ENCODE results near the gene PYGL. TPM values are rescaled to one million over a fixed set of nuclear protein-coding genes. Genes with fewer than 3 reads are reported as not detected.
"Not testable (repeated sequence)": the region's sequence is repeated elsewhere in the genome, so short reads cannot be mapped to it uniquely, and the experiment has no call there.

The PYGL gene
- total RNA-seq, 1 experiment from 2014 or later: 174 TPM

GRCh38 chr14:50896421-50896820, 47.9 kb downstream of the PYGL start:
- ATAC-seq: peak; percentile 78

GRCh38 chr14:50892255-50892654, 52.0 kb downstream of the PYGL start:
- intact Hi-C loops (cut with micrococcal nuclease): no loop called here
- no peaks in the 10 kb centered on the region for H3K9me2 ChIP-seq (replicated peaks; ENCODE audit: low read length)
- no peak overlapping the region for H3K9ac ChIP-seq (ENCODE audit: low read length)
- BruUV-seq (replicated peaks): no TSS peak
- no peaks in the 10 kb centered on the region for H3F3A ChIP-seq (ENCODE audit: low read length, unreplicated experiment)
- TF ChIP-seq EZH2phosphoT487 (IDR thresholded peaks at IDR 0.05; ENCODE audit: borderline replicate concordance, low read length) (no peak), EZH2 (IDR thresholded peaks at IDR 0.05; ENCODE audit: low read length, unreplicated experiment) (no peak), CTCF (conservative IDR thresholded peaks at IDR 0.05; ENCODE audit: low read depth, low read length) (no peak)
- no peaks in the 10 kb centered on the region for H3K36me3 ChIP-seq (ENCODE audit: low read depth, low read length)
- H3K9me3 ChIP-seq (ENCODE audit: low read length): no peaks in the 10 kb centered on the region
- H3K4me1 ChIP-seq (ENCODE audit: insufficient read depth, low read length): peaks cover 8% of the 10 kb centered on the region; the same call in 1 of the 2 replicates
- no peak overlapping the region for H3K4me3 ChIP-seq (ENCODE audit: low read length)
- H2AFZ ChIP-seq (ENCODE audit: low read length): no peak overlapping the region
- no peak overlapping the region for H3K4me2 ChIP-seq (ENCODE audit: low read length)
- H3K27ac ChIP-seq (ENCODE audit: low read length): no peak overlapping the region
- ATAC-seq (no peak), DNase-seq (no peak)
- POLR2A ChIA-PET (ENCODE audit: unreplicated experiment): no interaction called here
- CTCF ChIA-PET: no interaction called here
- no peaks in the 10 kb centered on the region for H3K79me2 ChIP-seq (ENCODE audit: low read length)
- H3K27me3 ChIP-seq (ENCODE audit: low read length): no peaks in the 10 kb centered on the region
- no peaks in the 10 kb centered on the region for H4K20me1 ChIP-seq (ENCODE audit: low read length)

More at GRCh38 chr14:50896421-50896820, 47.9 kb downstream of the PYGL start:
- H3K9me2 ChIP-seq (replicated peaks; ENCODE audit: low read length); H2AFZ ChIP-seq (ENCODE audit: low read length); H3K36me3 ChIP-seq (ENCODE audit: low read depth, low read length); H3K4me1 ChIP-seq (ENCODE audit: insufficient read depth, low read length); POLR2A ChIA-PET (ENCODE audit: unreplicated experiment); BruUV-seq (replicated peaks); H3K9me3 ChIP-seq (ENCODE audit: low read length); H3K4me2 ChIP-seq (ENCODE audit: low read length); H3K9ac ChIP-seq (ENCODE audit: low read length); CTCF ChIA-PET; H3F3A ChIP-seq (ENCODE audit: low read length, unreplicated experiment); H3K79me2 ChIP-seq (ENCODE audit: low read length); H3K4me3 ChIP-seq (ENCODE audit: low read length); H3K27me3 ChIP-seq (ENCODE audit: low read length); H4K20me1 ChIP-seq (ENCODE audit: low read length): not testable (repeated sequence)
- H3K27ac ChIP-seq (ENCODE audit: low read length): 0 out of 2 replicates have a peak overlapping the region, but pooled peaks have one; percentile 33
- intact Hi-C loops (cut with micrococcal nuclease): loop anchor here (5.0 kb wide), 1 partner anchor 41 kb away; no protein-coding TSS in a partner anchor
- peak; percentile 28 for DNase-seq

GRCh38 chr14:50887476-50887875, 56.8 kb downstream of the PYGL start:
- Histone ChIP-seq H3K36me3 (ENCODE audit: low read depth, low read length) (no peaks in the 10 kb centered on the region), H3K9me2 (replicated peaks; ENCODE audit: low read length) (no peaks in the 10 kb centered on the region), H2AFZ (ENCODE audit: low read length) (no peak overlapping the region), H3K9ac (ENCODE audit: low read length) (no peak overlapping the region), H4K20me1 (ENCODE audit: low read length) (no peaks in the 10 kb centered on the region), H3F3A (ENCODE audit: low read length, unreplicated experiment) (no peaks in the 10 kb centered on the region), H3K4me2 (ENCODE audit: low read length) (no peak overlapping the region), H3K27ac (ENCODE audit: low read length) (no peak overlapping the region), H3K9me3 (ENCODE audit: low read length) (no peaks in the 10 kb centered on the region), H3K4me3 (ENCODE audit: low read length) (no peak overlapping the region), H3K79me2 (ENCODE audit: low read length) (no peaks in the 10 kb centered on the region), H3K27me3 (ENCODE audit: low read length) (no peaks in the 10 kb centered on the region), H3K4me1 (ENCODE audit: insufficient read depth, low read length) (peaks cover 18% of the 10 kb centered on the region)
- CTCF ChIA-PET: no interaction called here
- intact Hi-C loops (cut with micrococcal nuclease): no loop called here
- no peak for DNase-seq
- TF ChIP-seq EZH2phosphoT487 (IDR thresholded peaks at IDR 0.05; ENCODE audit: borderline replicate concordance, low read length) (no peak), CTCF (conservative IDR thresholded peaks at IDR 0.05; ENCODE audit: low read depth, low read length) (no peak)
- BruUV-seq (replicated peaks): no TSS peak
- POLR2A ChIA-PET (ENCODE audit: unreplicated experiment): no interaction called here
- no peak for ATAC-seq
